Endometrium (tissue), 2 donors: ENCODE measurements around the gene LRFN3.
"Not testable (repeated sequence)": the region's sequence is repeated elsewhere in the genome, so short reads cannot be mapped to it uniquely, and the experiment has no call there.

Source experiments
- FAIRE-seq: peaks from 2 replicates; lab custom pipeline; 2012; peaks lifted over from hg19 to GRCh38; lab: Jason Lieb, UNC
- donor health status: control.
- donor health status: control.

The LRFN3 gene

DNA sequence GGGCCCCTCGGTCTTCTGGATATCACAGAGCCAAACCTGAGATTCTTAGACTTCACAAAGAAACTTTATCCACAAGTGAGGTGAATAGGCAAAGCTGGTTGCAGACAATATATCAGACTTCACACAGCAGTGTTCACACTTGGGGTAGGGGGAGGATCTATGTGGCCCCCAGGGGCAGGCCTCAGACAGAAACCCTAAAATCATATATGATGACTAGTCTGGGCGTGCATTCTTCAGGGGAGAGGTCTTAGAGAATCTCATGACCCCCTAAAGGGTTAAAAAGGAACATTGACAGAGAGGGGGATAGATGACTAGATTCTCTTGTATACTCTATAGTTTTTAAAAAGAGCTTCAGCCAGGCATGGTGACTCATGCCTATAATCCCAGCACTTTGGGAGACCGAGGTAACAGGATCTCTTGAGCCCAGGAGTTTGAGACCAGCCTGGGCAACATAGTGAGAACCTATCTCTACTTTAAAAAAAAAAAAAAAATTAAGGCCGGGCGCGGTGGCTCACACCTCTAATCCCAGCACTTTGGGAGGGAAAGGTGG is 30.9 kb upstream of the LRFN3 start:
- FAIRE-seq: no peak

DNA sequence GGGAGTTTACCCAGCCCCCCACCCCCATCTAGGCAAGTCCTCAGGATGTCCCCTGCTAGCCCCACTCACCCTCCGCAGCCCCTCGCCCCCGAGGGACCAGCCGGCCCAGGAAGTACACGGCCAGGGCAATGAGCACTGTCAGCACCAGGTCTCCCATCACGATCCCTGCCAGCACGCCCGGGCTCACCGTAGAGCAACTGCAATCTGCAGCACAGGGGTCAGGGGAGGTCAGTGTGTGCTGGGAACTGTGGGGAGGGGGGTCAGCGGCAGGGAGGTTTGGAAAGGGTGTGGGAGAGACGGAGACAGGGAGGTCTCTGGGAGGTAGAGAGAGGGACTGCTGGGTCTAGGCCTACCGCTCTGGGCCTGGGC is 28.8 kb upstream of the LRFN3 start:
- FAIRE-seq: no peak

DNA sequence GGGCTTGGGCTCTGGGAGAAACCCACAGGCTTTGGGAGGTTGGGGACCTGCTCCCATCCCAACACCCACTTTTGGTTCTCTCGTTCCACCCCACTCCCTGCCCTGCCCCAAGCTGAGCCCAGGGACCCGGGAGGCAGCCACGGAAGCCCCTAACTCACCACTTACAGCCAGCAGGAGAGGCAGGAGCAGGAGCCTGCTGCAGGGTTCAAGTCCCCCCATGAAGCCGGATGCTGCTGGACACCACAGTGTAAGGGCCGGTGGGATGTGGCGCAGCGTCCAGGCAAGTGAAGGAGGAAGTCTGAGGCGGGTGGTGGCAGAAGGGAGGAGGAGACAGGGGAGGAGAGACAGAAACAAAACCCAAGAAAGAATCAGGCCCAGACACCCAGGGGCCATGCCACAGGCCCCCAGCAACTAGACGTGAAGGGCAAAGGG is 28.1 kb upstream of the LRFN3 start, which contains the start of gene TYROBP:
Gene TYROBP, minus strand, starts transcription at position 286 of the 432 bp plus-strand sequence. Its CDS starts 67 bp downstream, at position 219.
- no peak for FAIRE-seq

DNA sequence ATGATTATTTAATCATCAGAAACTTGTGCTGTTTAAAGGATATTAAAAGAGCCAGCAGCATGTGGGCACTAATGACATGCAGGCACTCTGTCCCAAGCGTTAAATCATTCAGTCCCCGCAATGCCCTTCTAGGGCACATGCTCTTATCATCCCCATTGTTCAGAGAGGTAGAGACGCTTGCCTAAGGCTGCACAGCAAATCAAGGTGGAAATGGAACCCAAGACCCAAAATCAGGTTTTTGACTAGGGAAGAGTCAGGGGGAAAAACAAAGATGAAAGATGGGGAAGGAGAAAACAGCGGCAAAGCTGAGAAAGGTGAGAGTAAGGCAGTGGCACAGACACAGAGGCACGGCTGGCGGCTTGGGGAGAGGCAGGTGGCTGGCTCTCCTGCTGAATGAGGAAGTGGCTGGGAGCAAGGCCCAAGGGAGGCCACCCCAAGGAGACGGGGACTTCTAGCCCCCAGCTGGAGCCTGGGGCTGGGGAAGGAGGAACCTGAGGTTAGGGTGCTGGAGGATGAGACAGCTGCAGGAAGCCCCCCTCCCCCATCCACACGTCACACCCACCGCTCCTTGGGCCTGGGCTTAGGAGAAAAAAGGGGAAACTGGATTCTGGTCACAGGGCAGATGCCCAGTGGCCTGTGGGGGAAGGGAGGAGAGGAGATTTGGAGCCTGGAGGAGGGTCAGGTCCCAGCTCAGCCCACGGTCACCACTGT is 27.0 kb upstream of the LRFN3 start:
- FAIRE-seq: no peak

DNA sequence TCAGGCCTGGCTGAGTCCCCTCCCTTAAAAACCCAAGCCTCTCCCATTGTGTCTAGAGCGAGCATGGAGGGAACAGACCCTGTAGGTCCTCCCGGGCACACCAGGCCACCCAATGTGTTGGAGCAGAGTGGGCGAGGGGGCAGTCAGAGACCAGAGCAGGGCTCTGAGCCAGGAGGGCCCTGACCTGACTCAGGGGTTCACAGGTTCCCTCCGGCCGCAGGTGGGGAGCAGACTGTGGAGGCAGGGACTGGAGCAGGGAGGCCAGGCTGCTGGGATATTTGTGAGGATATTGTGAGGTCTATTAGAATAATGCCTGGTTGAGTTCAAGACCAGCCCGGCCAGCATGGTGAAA is 26.5 kb upstream of the LRFN3 start:
- FAIRE-seq: no peak

DNA sequence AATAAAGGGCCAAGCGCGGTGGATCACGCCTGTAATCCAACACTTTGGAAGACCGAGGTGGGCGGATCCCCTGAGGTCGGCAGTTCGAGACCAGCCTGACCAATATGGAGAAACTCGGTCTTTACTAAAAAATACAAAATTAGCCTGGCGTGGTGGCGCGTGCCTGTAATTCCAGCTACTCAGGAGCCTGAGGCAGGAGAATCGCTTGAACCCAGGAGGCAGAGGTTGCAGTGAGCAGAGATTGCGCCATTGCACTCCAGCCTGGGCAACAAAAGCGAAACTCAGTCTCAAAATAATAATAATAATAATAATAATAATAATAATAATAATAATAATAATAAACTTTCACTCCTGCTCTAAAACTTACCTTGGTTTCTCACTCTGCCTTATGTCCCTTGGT is 25.8 kb upstream of the LRFN3 start:
- FAIRE-seq: not testable (repeated sequence)

DNA sequence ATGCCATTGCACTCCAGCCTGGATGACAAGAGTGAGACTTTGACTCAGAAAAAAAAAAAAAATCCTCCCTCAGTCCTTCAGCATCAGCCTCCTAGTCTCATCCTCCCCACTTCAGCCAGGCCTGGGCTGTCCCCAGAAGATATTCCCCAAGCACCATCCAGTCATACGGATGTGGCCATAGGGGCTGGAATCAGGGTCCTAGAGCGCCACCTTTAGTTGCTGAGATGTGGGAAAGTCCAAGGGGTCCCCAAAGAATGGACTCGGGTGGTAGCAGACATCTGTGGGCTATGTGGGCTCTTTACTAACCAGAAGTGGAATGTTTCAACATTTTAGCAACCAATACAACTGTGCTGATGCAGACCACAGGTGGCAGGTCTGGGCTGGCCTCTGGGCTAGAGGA is 25.0 kb upstream of the LRFN3 start:
- FAIRE-seq: no peak

DNA sequence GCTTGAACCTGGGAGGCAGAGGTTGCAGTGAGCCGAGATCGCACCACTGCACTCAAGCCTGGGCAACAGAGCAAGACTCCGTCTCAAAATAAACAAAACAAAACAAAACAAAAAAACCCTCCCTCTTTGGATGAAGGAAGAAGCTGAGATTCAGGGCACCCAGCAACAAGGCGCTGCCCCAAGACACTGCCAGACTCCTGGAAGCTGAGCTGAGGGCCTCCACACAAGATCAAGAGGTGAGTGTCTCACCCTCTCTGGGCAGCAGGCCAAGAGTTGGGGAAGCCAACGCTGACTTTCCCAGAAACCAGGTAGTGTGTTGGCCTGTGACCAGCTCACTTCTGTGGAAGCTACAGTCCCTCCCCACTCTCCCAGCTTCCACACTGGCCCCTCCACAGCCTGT is 24.4 kb upstream of the LRFN3 start:
- no peak for FAIRE-seq

DNA sequence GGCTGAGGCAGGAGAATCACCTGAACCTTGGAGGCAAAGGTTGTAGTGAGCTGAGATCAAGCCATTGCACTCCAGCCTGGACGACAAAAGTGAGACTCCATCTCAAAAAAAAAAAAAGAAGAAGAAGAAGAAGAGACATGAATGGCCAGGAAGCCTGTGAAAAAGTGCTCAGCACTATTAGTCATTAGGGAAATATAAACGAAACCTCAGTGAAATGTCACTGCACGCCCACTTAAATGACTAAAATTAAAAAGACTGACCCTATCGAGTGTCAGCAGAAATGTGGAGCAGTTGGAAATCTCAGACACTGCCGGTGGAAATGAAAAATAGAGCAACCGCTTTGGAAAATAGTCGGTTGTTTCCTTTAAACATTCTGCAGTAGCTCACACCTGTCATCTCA is 22.6 kb upstream of the LRFN3 start:
- FAIRE-seq: no peak

DNA sequence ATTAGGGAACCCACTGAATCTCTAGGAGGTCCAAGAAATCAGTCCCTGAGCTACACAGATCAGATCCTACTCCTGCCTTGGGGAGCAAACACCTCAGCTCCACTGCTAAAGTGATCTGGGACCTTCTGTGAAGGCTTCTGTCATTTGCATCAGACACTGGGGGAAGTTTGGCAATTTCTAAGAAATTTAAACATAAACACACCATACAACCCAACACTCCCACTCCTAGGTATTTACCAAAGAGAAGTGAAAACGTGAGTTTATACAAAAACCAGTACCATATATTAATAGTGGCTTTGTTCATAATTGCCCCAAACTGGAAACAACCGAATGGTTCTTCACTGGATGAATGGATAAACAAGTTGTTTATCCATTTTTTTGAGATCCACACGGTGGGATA is 20.7 kb upstream of the LRFN3 start:
- FAIRE-seq: no peak

DNA sequence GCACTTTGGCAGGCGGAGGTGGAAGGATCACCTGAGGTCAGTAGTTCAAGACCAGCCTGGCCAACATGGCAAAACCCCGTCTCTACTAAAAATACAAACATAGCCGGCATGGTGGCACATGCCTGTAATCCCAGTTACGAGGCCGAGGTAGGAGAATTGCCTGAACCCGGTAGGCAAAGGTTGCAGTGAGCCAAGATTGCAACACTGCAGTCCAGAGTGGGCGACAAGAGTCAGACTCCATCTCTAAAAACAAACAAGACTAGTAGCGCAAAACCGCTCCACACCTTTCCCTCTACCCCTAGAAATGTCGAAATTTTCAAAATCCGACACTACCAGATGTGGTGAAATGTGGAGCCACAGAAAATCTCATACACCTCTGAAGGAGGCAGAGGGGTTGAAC is 16.9 kb upstream of the LRFN3 start:
- no peak for FAIRE-seq

DNA sequence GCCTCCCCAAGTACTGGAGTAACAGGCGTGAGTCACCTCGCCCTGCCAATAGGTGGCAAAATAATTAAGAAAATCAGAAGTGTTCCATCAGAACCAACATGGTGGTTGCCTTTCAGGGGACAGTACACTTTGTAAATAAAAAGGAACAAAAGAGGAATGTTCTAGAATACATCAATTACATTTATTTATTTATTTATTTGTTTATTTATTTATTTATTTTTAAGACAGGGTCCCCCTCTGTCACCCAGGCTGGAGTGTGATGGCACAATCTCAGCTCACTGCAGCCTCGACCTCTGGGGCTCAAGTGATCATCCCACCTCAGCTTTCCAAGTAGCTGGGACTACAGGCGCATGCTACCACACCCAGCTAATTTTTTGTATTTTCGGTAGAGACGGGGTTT is 15.2 kb upstream of the LRFN3 start:
- FAIRE-seq: no peak

DNA sequence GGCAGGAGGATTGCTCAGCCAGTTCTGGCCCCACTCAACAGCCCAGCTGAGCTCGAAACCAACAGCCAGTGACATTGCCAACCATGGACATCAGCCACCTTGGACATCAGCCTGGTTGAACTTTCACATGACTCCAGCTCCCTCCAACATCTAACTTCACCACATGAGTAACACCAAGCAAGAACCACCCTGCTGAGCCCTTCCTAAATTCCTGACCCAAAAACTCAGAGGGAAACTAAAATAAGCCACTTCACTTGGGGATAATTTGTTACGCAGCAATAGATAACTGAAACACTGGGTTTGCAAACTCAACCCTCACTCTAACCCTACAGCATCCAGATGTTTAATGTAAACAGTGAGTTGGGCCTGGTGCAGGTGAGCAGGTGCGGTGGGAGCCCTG is 10.7 kb upstream of the LRFN3 start:
- FAIRE-seq: no peak

DNA sequence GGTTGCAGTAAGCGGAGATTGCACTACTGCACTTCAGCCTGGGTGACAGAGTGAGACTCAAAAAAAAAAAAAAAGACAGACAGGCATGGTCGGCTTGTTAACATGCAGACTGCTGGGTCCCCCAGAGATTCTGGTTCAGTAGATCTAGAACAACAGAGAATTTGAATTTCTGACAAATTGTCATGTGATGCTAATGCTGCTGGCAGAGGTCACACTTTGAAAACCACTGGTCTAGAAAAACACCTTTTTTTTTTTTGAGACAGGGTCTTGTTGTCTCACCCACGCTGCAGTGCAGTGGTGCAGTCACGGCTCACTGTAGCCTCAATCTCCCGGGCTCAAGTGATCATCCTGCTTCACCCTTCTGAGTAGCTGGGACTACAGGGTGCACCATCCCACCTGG is 7.7 kb upstream of the LRFN3 start:
- FAIRE-seq: no peak

DNA sequence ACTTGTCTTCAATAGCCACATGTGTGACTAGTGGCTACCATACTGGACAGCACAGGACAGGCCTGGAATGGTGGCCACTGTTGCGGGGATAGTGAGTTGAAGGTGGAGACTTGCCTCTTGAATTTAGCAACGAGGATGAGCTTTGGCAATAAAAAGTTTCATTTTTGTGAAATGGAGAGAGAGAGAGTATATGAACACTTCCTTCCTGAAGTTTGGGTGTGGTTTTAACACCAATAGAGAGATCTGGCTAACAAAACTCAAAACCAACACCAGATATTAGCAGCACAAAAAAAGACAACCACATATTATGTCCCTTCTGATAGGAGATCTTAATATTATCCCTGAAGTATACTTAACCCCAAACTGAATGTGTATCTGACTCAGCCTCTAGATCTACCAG is 6.3 kb upstream of the LRFN3 start:
- no peak for FAIRE-seq

DNA sequence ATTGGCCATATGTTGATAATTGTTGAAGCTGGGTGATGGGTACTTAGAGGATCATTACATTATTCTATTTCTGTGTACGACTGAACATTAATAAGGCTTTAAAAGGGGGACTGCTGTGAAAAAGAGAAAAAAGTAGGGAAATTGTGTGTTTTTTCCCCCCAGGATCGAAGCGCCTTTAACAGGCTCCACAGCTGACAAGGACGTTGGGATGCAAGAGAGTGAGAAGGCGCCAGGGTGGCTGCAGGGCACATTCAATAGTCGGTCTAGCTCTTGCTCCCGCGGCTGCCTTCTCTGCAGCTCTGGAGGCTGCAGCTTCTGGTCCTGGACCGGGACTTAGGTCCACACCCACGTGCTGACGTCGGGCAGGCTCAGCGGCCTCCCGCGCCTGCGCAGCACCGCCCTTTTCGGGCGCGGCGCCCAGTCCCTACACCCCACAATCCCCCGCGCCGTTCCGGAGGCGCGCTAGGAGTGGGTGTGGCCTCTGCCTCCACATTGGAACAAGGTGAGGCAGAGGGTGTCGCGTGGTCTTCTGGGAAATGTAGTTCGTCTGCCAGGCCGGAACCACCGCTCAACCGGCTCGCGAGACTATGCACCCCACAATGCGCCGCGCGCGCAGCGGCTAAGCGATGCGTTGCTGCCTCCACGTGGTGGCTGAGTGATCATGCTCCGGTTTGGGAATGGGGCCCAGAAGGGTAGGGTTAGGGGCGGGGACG is 4.9 kb upstream of the LRFN3 start:
- peak; percentile 98 for FAIRE-seq

DNA sequence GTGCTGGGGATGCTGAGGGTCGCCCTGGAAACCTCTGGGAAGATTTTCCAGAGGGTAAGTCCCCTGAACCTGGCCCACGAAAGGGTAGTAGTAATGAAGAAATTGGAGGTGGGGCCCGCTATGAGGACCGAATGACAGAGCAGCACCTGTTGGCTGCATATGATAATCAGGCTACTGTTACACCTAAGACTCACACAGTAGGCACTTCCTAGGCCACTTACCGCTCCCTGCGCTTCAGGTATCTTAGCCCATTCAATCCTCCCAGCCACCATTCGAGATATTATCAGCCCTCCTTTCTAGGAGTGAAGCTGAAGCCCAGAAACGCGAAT is 4.3 kb upstream of the LRFN3 start:
- FAIRE-seq: no peak

DNA sequence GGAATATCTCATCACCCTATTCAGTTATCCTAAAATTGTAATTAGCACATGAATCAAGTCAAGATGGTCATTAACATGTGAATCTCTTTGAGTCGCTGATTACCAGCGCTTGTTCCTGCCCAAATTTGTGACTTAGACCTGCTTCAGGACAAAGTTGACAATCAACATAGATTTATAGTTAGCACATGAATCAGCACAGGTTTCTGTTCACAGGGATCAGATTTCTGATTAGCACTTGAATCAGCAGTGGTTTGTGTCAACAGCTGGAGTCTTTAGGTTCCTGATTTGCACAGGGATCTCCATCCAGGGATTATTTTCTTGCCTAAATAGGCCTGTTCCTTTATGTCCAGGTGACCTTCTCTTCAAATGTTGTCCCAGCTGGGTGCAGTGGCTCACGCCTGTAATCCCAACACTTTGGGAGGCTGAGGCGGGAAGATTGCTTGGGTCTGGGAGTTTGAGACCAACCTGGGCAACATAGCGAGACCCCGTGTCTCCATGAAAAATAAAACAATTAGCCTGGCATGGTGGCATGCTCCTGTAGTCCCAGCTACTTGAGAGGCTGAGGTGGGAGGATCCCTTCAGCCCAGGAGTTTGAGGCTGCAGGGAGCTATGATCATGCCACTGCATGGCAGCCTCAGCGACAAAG is 3.8 kb upstream of the LRFN3 start:
- FAIRE-seq: no peak

DNA sequence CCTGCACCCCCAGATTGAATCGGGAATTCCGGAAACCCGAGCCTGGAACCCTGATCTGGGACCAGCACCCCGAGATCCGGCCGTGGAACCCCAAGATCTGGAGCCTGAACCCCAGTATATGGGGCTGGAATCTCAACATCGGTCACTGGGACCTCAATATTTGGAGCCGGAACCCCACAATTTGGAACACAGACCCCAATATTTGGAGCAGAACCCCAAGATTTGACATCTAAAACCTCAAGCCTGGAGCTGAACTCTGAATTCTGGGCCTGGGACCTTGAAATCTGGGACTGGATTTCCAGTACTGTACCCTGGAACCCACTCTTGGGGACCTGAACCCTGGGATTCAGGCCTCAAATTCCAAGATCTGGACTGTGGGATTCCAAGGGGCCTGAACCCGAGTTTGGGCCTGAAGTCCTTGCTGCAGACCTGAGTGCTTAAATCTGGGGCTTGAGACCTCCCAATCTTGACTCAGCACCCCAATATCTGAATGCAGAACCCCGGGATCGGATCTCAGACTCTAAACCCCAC is 629 bp downstream of the LRFN3 start:
- no peak for FAIRE-seq

DNA sequence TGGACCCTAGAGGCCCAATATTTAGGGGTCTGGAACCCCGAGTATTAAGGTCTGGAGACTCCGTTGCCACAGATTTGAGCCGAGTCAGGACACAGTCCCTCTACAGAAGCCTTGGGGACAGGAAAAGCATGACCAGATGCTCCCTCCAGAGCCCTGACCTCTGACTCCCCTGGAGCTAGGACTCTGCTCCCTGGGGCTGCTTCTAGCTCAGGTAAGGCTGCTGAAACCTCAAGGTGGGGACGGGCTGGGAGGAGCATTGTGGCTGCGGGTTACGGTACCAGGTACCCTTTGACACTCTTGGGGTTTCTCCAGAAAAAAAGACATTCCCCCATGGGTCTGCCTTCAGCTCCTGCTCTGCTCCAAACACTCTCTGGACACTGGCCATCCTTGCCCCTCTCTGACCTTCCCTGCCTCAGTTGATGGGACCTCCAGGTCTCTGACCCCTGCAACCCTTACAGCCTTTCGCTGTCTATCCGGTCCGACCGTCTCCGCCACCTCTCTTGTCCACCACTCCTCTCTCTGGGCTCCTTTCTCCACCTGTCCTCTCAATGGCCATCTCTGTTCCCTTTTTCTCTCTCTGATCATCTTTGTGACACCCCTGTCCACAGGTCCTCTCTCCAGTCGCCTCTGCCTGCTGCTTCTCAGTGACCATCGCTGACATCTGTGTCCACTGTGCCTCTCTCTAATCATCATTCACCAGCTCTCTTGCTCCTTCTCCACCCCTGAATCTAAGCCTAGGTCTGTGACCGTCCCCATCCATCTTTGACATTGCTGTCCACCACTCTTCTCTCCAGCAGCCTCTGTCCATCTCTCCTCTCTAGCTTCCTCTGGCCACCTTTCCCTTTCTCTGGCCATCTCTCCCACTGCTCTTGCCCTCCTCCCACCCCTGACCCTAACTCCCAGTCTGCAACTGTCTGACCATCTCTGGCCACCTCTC is 1.4 kb downstream of the LRFN3 start:
- FAIRE-seq: no peak

DNA sequence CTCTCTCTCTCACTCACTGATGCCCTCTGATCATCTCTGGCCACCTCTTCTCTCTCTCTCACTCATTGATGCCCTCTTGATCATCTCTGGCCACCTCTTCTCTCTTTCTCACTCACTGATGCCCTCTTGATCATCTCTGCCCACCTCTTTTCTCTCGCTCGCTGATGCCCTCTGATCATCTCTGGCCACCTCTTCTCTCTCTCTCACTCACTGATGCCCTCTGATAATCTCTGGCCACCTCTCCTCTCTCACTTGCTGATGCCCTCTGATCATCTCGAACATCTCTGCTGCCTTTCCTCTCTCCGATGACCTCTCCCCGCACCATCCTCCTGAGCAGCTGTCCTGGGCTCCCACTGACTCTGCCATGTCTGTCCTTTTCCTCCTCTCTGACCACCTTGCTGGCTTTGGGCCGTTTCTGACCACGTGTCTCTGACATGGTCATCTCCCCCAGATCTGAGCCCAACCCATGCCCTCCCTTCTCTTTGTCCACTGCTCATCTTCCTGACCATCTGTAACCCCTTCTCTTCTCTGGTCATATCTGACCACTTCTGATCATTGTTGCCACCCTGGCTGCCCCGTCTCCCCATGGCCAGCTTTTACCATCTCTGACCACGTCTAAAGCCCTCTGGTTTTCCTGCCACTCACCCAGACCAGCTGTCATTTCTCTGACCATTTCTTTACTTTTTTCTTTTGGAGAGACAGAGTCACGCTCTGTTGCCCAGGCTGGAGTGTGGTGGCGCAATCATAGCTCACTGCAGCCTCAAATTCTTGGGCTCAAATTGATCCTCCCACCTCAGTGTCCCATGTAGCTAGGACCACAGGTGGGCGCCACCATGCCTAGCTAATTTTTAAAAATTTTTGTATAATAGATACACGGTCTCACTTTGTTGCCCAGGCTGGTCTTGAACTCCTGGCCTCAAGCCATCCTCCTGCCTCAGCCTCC is 2.4 kb downstream of the LRFN3 start:
- FAIRE-seq: no peak
